ENCODE data around the gene C1QTNF2. TPM values are rescaled to one million over a fixed set of nuclear protein-coding genes. Genes with fewer than 3 reads are reported as not detected.

The C1QTNF2 gene
- total RNA-seq, 2 donors from 2014 or later, result 8.4 TPM; not detected in 1

GRCh38 chr5:160310552-160311295, 59.7 kb downstream of the C1QTNF2 start:
- Histone ChIP-seq H3K4me1 (replicated peaks) (no peaks in the 10 kb centered on the region), H3K36me3 (no peaks in the 10 kb centered on the region), H3K27me3 (replicated peaks; ENCODE audit: insufficient read depth) (no peaks in the 10 kb centered on the region), H3K4me3 (no peak overlapping the region), H3K9me3 (no peaks in the 10 kb centered on the region), H3K27ac (no peak overlapping the region)
- DNase-seq (ENCODE audit: low spot score), result no peak
- TF ChIP-seq POLR2A (IDR thresholded peaks at IDR 0.05) (no peak), CTCF (IDR thresholded peaks at IDR 0.05) (no peak), POLR2AphosphoS5 (IDR thresholded peaks at IDR 0.05) (no peak)
- intact Hi-C loops (cut with DNase I), result no loop called here
- whole genome bisulfite sequencing, result 88% methylated on average over 4 of the region's 4 CpGs

- H3K4me1 ChIP-seq (replicated peaks), result no peaks in the 10 kb centered on the region
- H3K4me3 ChIP-seq, result no peak overlapping the region
- no peaks in the 10 kb centered on the region for H3K36me3 ChIP-seq
- DNase-seq (ENCODE audit: low spot score), result no peak
- TF ChIP-seq CTCF (IDR thresholded peaks at IDR 0.05) (no peak), POLR2AphosphoS5 (IDR thresholded peaks at IDR 0.05) (no peak), POLR2A (IDR thresholded peaks at IDR 0.05) (no peak)
- H3K27me3 ChIP-seq (replicated peaks; ENCODE audit: insufficient read depth), result no peaks in the 10 kb centered on the region
- no peaks in the 10 kb centered on the region for H3K9me3 ChIP-seq
- intact Hi-C loops (cut with DNase I), result no loop called here
- no peak overlapping the region for H3K27ac ChIP-seq
- WGBS, result 44% methylated on average over 4 of the region's 4 CpGs
Observed at GRCh38 chr5:160310140-160310539, 60.3 kb downstream of the C1QTNF2 start.

- TF ChIP-seq CTCF (IDR thresholded peaks at IDR 0.05), result no peak
- no peak for TF ChIP-seq POLR2A (IDR thresholded peaks at IDR 0.05)
- no peak for TF ChIP-seq POLR2AphosphoS5 (IDR thresholded peaks at IDR 0.05)
- 93% methylated on average over 4 of the region's 4 CpGs for WGBS
- Histone ChIP-seq H3K9me3 (no peaks in the 10 kb centered on the region), H3K27ac (no peak overlapping the region), H3K4me3 (no peak overlapping the region), H3K36me3 (no peaks in the 10 kb centered on the region), H3K27me3 (replicated peaks; ENCODE audit: insufficient read depth) (no peaks in the 10 kb centered on the region), H3K4me1 (replicated peaks) (no peaks in the 10 kb centered on the region)
- intact Hi-C loops (cut with DNase I), result no loop called here
- no peak for DNase-seq (ENCODE audit: low spot score)
Observed at GRCh38 chr5:160306696-160307095, 63.7 kb downstream of the C1QTNF2 start.

GRCh38 chr5:160305319-160305718, 65.1 kb downstream of the C1QTNF2 start:
- Histone ChIP-seq H3K27ac (no peak overlapping the region), H3K27me3 (replicated peaks; ENCODE audit: insufficient read depth) (no peaks in the 10 kb centered on the region), H3K4me3 (no peak overlapping the region), H3K36me3 (no peaks in the 10 kb centered on the region), H3K4me1 (replicated peaks) (no peaks in the 10 kb centered on the region), H3K9me3 (no peaks in the 10 kb centered on the region)
- no peak for DNase-seq (ENCODE audit: low spot score)
- 90% methylated on average over 10 of the region's 10 CpGs for WGBS
- TF ChIP-seq POLR2A (IDR thresholded peaks at IDR 0.05), result no peak
- no peak for TF ChIP-seq CTCF (IDR thresholded peaks at IDR 0.05)
- no peak for TF ChIP-seq POLR2AphosphoS5 (IDR thresholded peaks at IDR 0.05)
- intact Hi-C loops (cut with DNase I), result no loop called here

GRCh38 chr5:160303690-160304089, 66.7 kb downstream of the C1QTNF2 start:
- H3K27ac ChIP-seq, result no peak overlapping the region
- no peak for DNase-seq (ENCODE audit: low spot score)
- no peaks in the 10 kb centered on the region for H3K9me3 ChIP-seq
- no peaks in the 10 kb centered on the region for H3K36me3 ChIP-seq
- no peak overlapping the region for H3K4me3 ChIP-seq
- no peaks in the 10 kb centered on the region for H3K27me3 ChIP-seq (replicated peaks; ENCODE audit: insufficient read depth)
- WGBS, result 45% methylated on average over 3 of the region's 3 CpGs
- intact Hi-C loops (cut with DNase I), result no loop called here
- TF ChIP-seq CTCF (IDR thresholded peaks at IDR 0.05) (no peak), POLR2A (IDR thresholded peaks at IDR 0.05) (no peak), POLR2AphosphoS5 (IDR thresholded peaks at IDR 0.05) (no peak)
- no peaks in the 10 kb centered on the region for H3K4me1 ChIP-seq (replicated peaks)
